Measurements from ENCODE around the gene MAP6D1. TPM values are rescaled to one million over a fixed set of nuclear protein-coding genes. Genes with fewer than 3 reads are reported as not detected.

Gene MAP6D1
- total RNA-seq, 1 donor: 3.8 TPM

- Histone ChIP-seq H3K27me3 (ENCODE audit: insufficient read depth, low read length) (no peaks in the 10 kb centered on the region), H3K9me3 (ENCODE audit: low read depth, low read length) (no peaks in the 10 kb centered on the region), H3K4me1 (ENCODE audit: insufficient read depth, low read length) (no peaks in the 10 kb centered on the region), H3K4me3 (ENCODE audit: low read length) (no peak overlapping the region)
These were observed 9.4 kb downstream of the MAP6D1 start for GRCh38 chr3:183815951-183816475.

GRCh38 chr3:183815563-183815940 lies 9.8 kb downstream of the MAP6D1 start:
- Histone ChIP-seq H3K9me3 (ENCODE audit: low read depth, low read length) (no peaks in the 10 kb centered on the region), H3K4me1 (ENCODE audit: insufficient read depth, low read length) (no peaks in the 10 kb centered on the region), H3K4me3 (ENCODE audit: low read length) (no peak overlapping the region), H3K27me3 (ENCODE audit: insufficient read depth, low read length) (no peaks in the 10 kb centered on the region)

GRCh38 chr3:183814240-183814639 lies 11.1 kb downstream of the MAP6D1 start:
- Histone ChIP-seq H3K27me3 (ENCODE audit: insufficient read depth, low read length) (no peaks in the 10 kb centered on the region), H3K4me3 (ENCODE audit: low read length) (no peak overlapping the region), H3K9me3 (ENCODE audit: low read depth, low read length) (no peaks in the 10 kb centered on the region), H3K4me1 (ENCODE audit: insufficient read depth, low read length) (no peaks in the 10 kb centered on the region)

DNA sequence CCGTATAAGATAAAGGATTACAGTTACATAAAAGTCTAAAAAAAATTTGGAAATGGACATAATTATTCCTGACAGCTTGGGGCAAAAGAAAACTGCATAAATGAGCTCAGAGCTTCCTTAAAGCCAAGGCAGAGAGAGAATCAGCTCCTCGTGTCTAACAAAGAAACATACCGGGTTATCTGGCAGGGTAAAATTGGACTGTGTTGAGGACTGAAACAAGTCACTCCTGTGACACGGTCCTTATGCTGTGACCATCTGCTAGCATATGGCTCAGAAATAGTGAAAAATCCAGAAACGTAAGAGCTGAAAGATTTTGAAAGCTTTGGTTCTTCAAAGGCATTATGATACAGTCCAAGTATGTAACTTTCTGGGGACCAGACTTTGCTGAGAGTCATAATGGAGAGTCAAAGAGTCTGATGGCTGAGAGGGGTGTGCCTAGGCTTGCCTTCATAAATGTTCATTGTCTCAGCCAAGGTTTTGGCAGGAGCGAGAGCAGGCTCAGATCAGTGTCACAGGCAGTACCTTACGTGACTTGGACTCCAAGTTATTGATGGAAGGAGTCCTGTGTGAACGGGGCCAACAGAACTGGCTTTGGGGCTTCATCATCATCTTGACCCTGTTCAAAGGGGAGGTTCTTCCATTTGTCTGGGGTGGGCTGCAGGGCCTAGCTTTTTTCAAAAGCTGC lies 12.5 kb downstream of the MAP6D1 start:
- no peaks in the 10 kb centered on the region for H3K9me3 ChIP-seq (ENCODE audit: low read depth, low read length)
- no peaks in the 10 kb centered on the region for H3K4me1 ChIP-seq (ENCODE audit: insufficient read depth, low read length)
- H3K4me3 ChIP-seq (ENCODE audit: low read length): no peak overlapping the region
- H3K27me3 ChIP-seq (ENCODE audit: insufficient read depth, low read length): no peaks in the 10 kb centered on the region

DNA sequence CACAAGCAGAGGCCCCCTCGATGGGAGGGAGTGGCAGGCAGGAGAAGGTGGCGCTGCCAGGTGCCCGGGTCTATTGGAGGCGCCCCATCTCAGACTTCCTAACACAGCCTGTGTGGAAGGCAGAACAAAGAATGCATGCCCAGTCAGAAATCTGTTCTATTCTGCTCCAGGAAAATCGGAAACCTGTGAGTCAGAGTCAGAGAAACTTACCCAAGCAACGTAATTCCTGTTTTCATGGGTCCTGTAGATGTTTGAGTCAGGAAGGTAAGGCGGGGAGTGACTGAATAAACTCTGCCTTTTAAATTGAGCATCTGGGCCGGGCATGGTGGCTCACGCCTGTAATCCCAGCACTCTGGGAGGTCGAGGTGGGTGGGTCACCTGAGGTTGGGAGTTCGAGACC lies 13.7 kb downstream of the MAP6D1 start:
- H3K27me3 ChIP-seq (ENCODE audit: insufficient read depth, low read length): no peaks in the 10 kb centered on the region
- no peaks in the 10 kb centered on the region for H3K9me3 ChIP-seq (ENCODE audit: low read depth, low read length)
- H3K4me3 ChIP-seq (ENCODE audit: low read length): no peak overlapping the region
- H3K4me1 ChIP-seq (ENCODE audit: insufficient read depth, low read length): no peaks in the 10 kb centered on the region

DNA sequence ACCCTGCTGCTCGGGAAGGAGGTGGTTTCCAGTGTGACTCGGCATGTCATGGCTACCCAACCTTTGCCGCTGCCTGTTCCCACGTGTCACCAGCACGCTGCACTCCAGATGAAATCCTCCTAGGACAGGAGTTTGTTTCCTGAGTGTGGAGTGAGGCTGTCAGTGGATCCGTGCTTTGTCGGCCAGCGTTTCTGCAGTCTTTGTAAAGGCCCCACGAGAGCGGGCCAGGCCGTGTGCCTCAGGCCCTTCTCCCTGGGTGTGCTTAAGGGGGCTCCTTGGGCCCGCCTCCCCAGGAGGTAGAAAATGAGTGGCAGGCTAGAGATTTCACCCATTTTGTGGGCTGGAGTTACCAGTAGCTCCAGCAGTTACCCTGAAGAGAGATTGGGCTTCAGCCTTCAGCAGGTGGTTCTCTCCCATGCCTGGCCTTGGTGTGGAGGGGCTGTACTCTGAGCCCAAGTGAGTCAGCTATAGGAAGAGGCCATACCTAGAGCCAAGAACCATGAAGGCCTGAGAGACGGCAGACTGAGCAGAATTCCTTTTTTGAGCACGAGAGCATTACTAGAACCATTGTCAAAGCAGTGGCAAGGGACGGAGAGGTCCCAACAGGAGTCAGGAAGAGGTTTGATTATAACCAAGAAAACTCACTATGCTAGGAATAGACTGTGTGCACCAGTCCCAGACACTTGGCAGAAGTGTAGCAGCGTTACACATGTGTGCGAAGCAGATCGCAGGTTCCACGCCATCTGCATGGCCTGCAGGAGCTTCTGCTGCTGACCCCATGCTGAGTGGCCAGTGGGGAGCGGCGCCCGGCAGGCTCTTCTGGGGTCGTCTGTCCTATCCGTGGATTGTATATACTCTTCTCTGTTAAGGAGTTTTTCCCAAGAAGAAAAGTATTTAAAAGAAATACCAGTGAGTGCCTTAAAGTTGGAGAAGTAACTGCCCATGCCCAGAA lies 14.5 kb downstream of the MAP6D1 start:
- Histone ChIP-seq H3K27me3 (ENCODE audit: insufficient read depth, low read length) (no peaks in the 10 kb centered on the region), H3K4me1 (ENCODE audit: insufficient read depth, low read length) (no peaks in the 10 kb centered on the region), H3K9me3 (ENCODE audit: low read depth, low read length) (no peaks in the 10 kb centered on the region), H3K4me3 (ENCODE audit: low read length) (no peak overlapping the region)

GRCh38 chr3:183809270-183809669 lies 16.1 kb downstream of the MAP6D1 start:
- Histone ChIP-seq H3K9me3 (ENCODE audit: low read depth, low read length) (no peaks in the 10 kb centered on the region), H3K4me1 (ENCODE audit: insufficient read depth, low read length) (no peaks in the 10 kb centered on the region), H3K27me3 (ENCODE audit: insufficient read depth, low read length) (no peaks in the 10 kb centered on the region), H3K4me3 (ENCODE audit: low read length) (no peak overlapping the region)

DNA sequence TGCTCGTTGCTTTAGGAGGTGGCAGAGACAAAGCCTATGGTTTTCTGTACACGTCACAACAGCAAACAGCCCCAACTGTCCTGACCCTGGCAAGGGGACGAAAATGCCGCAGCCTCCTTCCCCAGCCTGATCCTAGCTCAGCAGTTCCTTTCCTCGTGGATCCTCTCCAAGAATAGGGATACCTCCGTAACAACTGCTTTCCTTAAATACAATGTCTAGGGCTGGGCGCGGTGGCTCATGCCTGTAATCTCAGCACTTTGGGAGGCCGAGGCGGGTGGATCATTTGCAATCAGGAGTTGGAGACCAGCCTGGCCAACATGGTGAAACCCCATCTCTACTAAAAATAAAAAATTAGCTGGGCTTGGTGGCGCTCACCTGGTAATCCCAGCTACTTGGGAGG lies 17.0 kb downstream of the MAP6D1 start:
- Histone ChIP-seq H3K9me3 (ENCODE audit: low read depth, low read length) (no peaks in the 10 kb centered on the region), H3K4me3 (ENCODE audit: low read length) (no peak overlapping the region), H3K4me1 (ENCODE audit: insufficient read depth, low read length) (no peaks in the 10 kb centered on the region), H3K27me3 (ENCODE audit: insufficient read depth, low read length) (no peaks in the 10 kb centered on the region)

DNA sequence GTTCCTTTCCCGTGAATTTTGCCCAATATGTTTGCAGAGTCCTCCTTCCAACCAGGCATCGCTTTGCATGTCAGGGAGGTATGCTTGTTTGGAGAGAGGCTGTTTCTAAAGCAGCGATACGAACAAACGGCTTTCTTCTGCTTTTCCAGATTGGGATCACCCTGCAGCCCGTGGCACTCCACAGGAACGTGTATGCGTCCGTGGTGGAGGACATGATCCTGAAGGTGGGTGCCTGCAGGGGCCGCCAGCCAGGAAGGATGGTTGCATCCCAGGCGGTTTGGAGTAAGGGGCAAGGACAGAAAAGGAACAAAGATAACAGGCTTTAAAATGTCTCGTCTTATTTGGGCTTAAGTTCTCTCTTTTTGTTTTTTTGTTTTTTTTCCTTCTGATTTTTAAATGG lies 17.5 kb downstream of the MAP6D1 start:
- Histone ChIP-seq H3K4me3 (ENCODE audit: low read length) (no peak overlapping the region), H3K27me3 (ENCODE audit: insufficient read depth, low read length) (no peaks in the 10 kb centered on the region), H3K4me1 (ENCODE audit: insufficient read depth, low read length) (no peaks in the 10 kb centered on the region)

DNA sequence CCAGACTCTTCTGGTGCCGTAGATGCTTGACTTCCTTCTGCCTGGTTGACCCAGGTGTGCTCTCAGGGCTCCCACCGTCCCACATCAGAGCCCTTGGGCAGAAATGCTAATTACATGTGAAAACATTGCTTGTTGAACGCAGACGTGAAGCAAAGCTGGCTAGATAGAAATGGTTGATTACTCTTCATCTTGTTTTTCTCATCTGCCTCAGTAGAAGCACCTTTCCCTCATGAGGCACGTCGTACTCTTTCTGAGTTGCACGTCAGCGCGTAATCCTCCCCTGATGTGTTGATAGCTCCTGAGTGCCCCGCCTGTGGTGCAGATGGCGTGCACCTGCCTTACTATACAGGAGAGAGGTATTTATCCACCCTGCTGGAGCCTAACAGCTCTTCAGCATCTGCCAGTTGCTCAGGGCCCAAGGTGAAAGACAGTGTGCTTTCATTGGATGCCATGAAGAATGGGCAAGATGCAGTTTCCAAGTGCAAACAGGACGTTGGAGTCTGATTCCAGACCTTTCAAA lies 18.1 kb downstream of the MAP6D1 start:
- Histone ChIP-seq H3K27me3 (ENCODE audit: insufficient read depth, low read length) (no peaks in the 10 kb centered on the region), H3K4me3 (ENCODE audit: low read length) (no peak overlapping the region), H3K9me3 (ENCODE audit: low read depth, low read length) (no peaks in the 10 kb centered on the region), H3K4me1 (ENCODE audit: insufficient read depth, low read length) (no peaks in the 10 kb centered on the region)

More for the DNA sequence above, 17.5 kb downstream of the MAP6D1 start:
- no peaks in the 10 kb centered on the region for H3K9me3 ChIP-seq (ENCODE audit: low read depth, low read length)

GRCh38 chr3:183802989-183803388 lies 22.4 kb downstream of the MAP6D1 start:
- Histone ChIP-seq H3K4me3 (ENCODE audit: low read length) (no peak overlapping the region), H3K27me3 (ENCODE audit: insufficient read depth, low read length) (no peaks in the 10 kb centered on the region), H3K9me3 (ENCODE audit: low read depth, low read length) (no peaks in the 10 kb centered on the region), H3K4me1 (ENCODE audit: insufficient read depth, low read length) (no peaks in the 10 kb centered on the region)

DNA sequence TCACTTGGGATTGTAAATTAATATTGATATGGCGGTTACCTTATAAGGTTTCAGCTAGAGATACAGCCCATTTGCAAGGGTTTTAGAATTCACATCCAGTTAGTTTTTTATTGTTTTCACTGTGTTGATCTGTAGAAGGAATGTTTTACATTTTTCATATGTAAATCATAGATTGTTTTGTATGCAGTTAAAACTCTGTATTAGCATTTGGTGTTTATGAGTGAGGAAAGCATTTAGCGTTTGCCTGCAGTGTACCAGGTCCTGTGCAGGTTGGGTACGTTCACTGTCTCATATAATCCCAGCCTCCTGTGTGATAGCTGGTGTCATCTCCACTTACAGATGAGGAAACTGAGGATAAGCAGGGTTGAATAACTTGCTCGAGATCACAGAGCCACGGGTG lies 23.8 kb downstream of the MAP6D1 start:
- Histone ChIP-seq H3K4me3 (ENCODE audit: low read length) (no peak overlapping the region), H3K9me3 (ENCODE audit: low read depth, low read length) (no peaks in the 10 kb centered on the region), H3K27me3 (ENCODE audit: insufficient read depth, low read length) (no peaks in the 10 kb centered on the region), H3K4me1 (ENCODE audit: insufficient read depth, low read length) (no peaks in the 10 kb centered on the region)

- H3K9me3 ChIP-seq (ENCODE audit: low read depth, low read length): no peaks in the 10 kb centered on the region
- no peaks in the 10 kb centered on the region for H3K27me3 ChIP-seq (ENCODE audit: insufficient read depth, low read length)
- no peak overlapping the region for H3K4me3 ChIP-seq (ENCODE audit: low read length)
- no peaks in the 10 kb centered on the region for H3K4me1 ChIP-seq (ENCODE audit: insufficient read depth, low read length)
These were observed 25.0 kb downstream of the MAP6D1 start for GRCh38 chr3:183800243-183800863.

- H3K9me3 ChIP-seq (ENCODE audit: low read depth, low read length): no peaks in the 10 kb centered on the region
- H3K4me1 ChIP-seq (ENCODE audit: insufficient read depth, low read length): no peaks in the 10 kb centered on the region
- H3K4me3 ChIP-seq (ENCODE audit: low read length): no peak overlapping the region
- H3K27me3 ChIP-seq (ENCODE audit: insufficient read depth, low read length): no peaks in the 10 kb centered on the region
These were observed 25.9 kb downstream of the MAP6D1 start for GRCh38 chr3:183799461-183799860.

- no peaks in the 10 kb centered on the region for H3K27me3 ChIP-seq (ENCODE audit: insufficient read depth, low read length)
- no peaks in the 10 kb centered on the region for H3K9me3 ChIP-seq (ENCODE audit: low read depth, low read length)
- H3K4me3 ChIP-seq (ENCODE audit: low read length): no peak overlapping the region
These were observed 27.4 kb downstream of the MAP6D1 start for GRCh38 chr3:183797996-183798395.

More at GRCh38 chr3:183797996-183798395, 27.4 kb downstream of the MAP6D1 start:
- H3K4me1 ChIP-seq (ENCODE audit: insufficient read depth, low read length): no peaks in the 10 kb centered on the region

Measured in mononuclear cell (primary cell).